ENCODE measurements around the gene KLHL3. TPM values are rescaled to one million over a fixed set of nuclear protein-coding genes. Genes with fewer than 3 reads are reported as not detected.

KLHL3 gene
- total RNA-seq, 3 donors from 2014 or later: 4.2 to 6.7 (median 5.4) TPM

GRCh38 chr5:137714494-137714893 is 21.4 kb downstream of the KLHL3 start:
- DNase-seq (no peak), ATAC-seq (no peak)
- intact Hi-C loops (cut with DNase I, micrococcal nuclease): no loop called here

GRCh38 chr5:137712139-137712667 is 23.7 kb downstream of the KLHL3 start:
- Histone ChIP-seq H3K36me3 (ENCODE audit: low read depth) (no peaks in the 10 kb centered on the region), H3K9me3 (peaks cover 6% of the 10 kb centered on the region), H3K4me3 (no peak overlapping the region), H3K4me1 (ENCODE audit: low read depth) (no peaks in the 10 kb centered on the region)
- intact Hi-C loops (cut with DNase I, micrococcal nuclease): no loop called here
- DNase-seq (no peak), ATAC-seq (no peak)
- TF ChIP-seq CTCF (IDR thresholded peaks at IDR 0.05): no peak

More at GRCh38 chr5:137714494-137714893, 21.4 kb downstream of the KLHL3 start:
- no peaks in the 10 kb centered on the region for H3K36me3 ChIP-seq (ENCODE audit: low read depth)
- H3K9me3 ChIP-seq: peaks cover 6% of the 10 kb centered on the region
- no peaks in the 10 kb centered on the region for H3K4me1 ChIP-seq (ENCODE audit: low read depth)
- no peak for TF ChIP-seq CTCF (IDR thresholded peaks at IDR 0.05)
- no peak overlapping the region for H3K4me3 ChIP-seq

- TF ChIP-seq CTCF (IDR thresholded peaks at IDR 0.05): no peak
- ATAC-seq: no peak
- intact Hi-C loops (cut with DNase I, micrococcal nuclease): no loop called here
Measured at GRCh38 chr5:137710086-137710485, 25.8 kb downstream of the KLHL3 start.

GRCh38 chr5:137708796-137709559 is 26.9 kb downstream of the KLHL3 start:
- intact Hi-C loops (cut with DNase I, micrococcal nuclease): no loop called here
- DNase-seq: no peak
- Histone ChIP-seq H3K4me1 (ENCODE audit: low read depth) (no peaks in the 10 kb centered on the region), H3K36me3 (ENCODE audit: low read depth) (no peaks in the 10 kb centered on the region), H3K4me3 (no peak overlapping the region), H3K9me3 (peaks cover 6% of the 10 kb centered on the region)
- TF ChIP-seq CTCF (IDR thresholded peaks at IDR 0.05): no peak
- ATAC-seq: no peak

More at GRCh38 chr5:137710086-137710485, 25.8 kb downstream of the KLHL3 start:
- Histone ChIP-seq H3K9me3 (peaks cover 6% of the 10 kb centered on the region), H3K36me3 (ENCODE audit: low read depth) (no peaks in the 10 kb centered on the region), H3K4me1 (ENCODE audit: low read depth) (no peaks in the 10 kb centered on the region), H3K4me3 (no peak overlapping the region)
- DNase-seq: no peak

GRCh38 chr5:137708062-137708461 is 27.8 kb downstream of the KLHL3 start:
- Histone ChIP-seq H3K4me3 (no peak overlapping the region), H3K36me3 (ENCODE audit: low read depth) (no peaks in the 10 kb centered on the region), H3K4me1 (ENCODE audit: low read depth) (no peaks in the 10 kb centered on the region), H3K9me3 (no peaks in the 10 kb centered on the region)
- no peak for TF ChIP-seq CTCF (IDR thresholded peaks at IDR 0.05)
- DNase-seq: no peak
- no peak for ATAC-seq
- intact Hi-C loops (cut with DNase I, micrococcal nuclease): no loop called here

Measured in mucosa of descending colon (tissue), 3 donors.